Measurements from ENCODE around the gene TMC5.

The TMC5 gene

DNA sequence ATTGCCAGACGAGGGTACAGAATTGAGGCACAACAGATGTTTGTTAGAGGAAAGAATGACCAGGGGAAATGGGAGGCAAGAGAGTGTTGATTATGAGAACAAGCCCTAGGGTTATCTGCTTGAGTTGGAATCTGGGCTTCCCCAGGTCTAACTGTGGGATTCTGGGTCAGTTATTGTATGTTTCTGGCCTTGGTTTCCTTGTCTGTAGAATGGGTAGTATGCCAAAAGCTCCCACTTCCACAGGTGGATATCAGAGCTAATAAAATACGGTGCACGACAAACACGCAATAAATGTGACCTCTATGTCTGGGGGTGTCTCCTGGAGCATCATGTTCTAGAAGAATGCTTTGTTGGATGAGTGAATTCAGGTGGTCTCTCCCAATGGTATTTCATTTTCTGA, 517 bp downstream of the TMC5 start:
- peaks cover 5% of the 10 kb centered on the region for H3K9me3 Mint-ChIP-seq
- H3K27ac Mint-ChIP-seq, result no peak overlapping the region
- no peaks in the 10 kb centered on the region for H3K4me1 Mint-ChIP-seq
- no peaks in the 10 kb centered on the region for H3K36me3 Mint-ChIP-seq
- H3K27me3 Mint-ChIP-seq, result peaks cover 5% of the 10 kb centered on the region
- CTCF ChIA-PET, result no interaction called here
- DNase-seq, result no peak
- no peak overlapping the region for H3K4me3 Mint-ChIP-seq

DNA sequence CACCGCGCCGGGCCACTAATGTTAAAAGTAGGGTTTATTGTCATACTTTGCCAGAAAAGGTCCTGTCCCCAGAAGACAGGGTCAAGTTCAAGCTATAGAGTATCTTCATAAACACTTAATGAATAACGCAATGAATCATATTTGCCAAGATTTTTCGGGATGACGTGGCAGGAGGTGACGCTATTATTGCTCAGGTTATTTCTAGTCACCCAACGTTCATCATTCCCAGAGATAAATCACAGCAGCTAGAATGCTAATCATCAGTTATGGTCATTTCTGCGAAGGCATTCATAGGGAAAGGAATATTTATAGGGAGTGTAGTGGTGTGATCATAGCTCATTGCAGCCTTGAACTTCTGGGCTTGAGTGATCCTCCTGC, 2.0 kb downstream of the TMC5 start:
- H3K27ac Mint-ChIP-seq, result no peak overlapping the region
- no peaks in the 10 kb centered on the region for H3K36me3 Mint-ChIP-seq
- H3K9me3 Mint-ChIP-seq, result peaks cover 5% of the 10 kb centered on the region
- CTCF ChIA-PET, result interaction anchor here (1.5 kb wide), 1 partner anchor 18 kb away, joined by 3 read pairs; no protein-coding TSS in a partner anchor
- peaks cover 4% of the 10 kb centered on the region for H3K27me3 Mint-ChIP-seq
- H3K4me3 Mint-ChIP-seq, result no peak overlapping the region
- no peak for DNase-seq
- no peaks in the 10 kb centered on the region for H3K4me1 Mint-ChIP-seq

DNA sequence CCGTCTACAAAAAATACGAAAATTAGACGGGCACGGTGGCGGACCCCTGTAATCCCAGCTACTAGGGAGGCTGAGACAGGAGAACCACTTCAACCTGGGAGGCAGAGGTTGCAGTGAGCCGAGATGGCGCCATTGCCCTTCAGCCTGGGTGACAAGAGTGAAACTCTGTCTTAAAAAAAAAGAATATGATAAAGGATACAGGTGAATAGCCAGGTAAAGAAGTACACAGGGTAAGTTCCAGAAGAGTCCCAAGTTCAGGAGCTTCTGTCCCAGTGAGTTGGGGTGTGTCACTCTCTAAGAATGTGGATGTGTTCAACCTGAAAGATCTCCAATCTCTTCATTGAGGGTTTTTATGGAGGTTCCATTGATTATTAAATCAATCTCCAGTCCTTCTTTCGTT, 6.8 kb downstream of the TMC5 start:
- CTCF ChIA-PET, result no interaction called here
- DNase-seq, result no peak
- H3K4me1 Mint-ChIP-seq, result no peaks in the 10 kb centered on the region
- peaks cover 5% of the 10 kb centered on the region for H3K9me3 Mint-ChIP-seq
- no peaks in the 10 kb centered on the region for H3K27me3 Mint-ChIP-seq
- H3K4me3 Mint-ChIP-seq, result no peak overlapping the region
- no peak overlapping the region for H3K27ac Mint-ChIP-seq
- H3K36me3 Mint-ChIP-seq, result no peaks in the 10 kb centered on the region

DNA sequence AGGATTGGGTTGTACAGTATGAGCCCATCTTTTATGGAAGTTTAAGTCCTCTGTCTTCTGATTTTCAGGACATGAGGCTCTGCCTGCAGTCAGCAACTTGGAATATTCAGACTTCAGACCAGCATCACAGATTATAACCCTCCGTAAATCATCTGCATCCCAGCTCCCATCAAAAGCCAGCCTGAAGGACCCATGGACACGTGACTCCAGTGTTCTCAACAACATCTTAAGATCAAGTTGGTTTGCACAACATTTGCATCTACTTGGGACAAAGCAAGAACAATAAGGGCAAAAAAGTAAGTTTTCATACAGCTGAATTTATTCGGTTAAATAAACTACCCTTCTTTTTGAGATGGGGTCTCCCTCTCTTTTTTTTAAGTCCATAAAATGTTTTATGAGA, 12.7 kb downstream of the TMC5 start:
- CTCF ChIA-PET, result no interaction called here
- H3K27me3 Mint-ChIP-seq, result no peaks in the 10 kb centered on the region
- H3K4me3 Mint-ChIP-seq, result no peak overlapping the region
- H3K27ac Mint-ChIP-seq, result no peak overlapping the region
- H3K36me3 Mint-ChIP-seq, result no peaks in the 10 kb centered on the region
- no peak for DNase-seq
- no peaks in the 10 kb centered on the region for H3K9me3 Mint-ChIP-seq
- peaks cover 6% of the 10 kb centered on the region for H3K4me1 Mint-ChIP-seq

DNA sequence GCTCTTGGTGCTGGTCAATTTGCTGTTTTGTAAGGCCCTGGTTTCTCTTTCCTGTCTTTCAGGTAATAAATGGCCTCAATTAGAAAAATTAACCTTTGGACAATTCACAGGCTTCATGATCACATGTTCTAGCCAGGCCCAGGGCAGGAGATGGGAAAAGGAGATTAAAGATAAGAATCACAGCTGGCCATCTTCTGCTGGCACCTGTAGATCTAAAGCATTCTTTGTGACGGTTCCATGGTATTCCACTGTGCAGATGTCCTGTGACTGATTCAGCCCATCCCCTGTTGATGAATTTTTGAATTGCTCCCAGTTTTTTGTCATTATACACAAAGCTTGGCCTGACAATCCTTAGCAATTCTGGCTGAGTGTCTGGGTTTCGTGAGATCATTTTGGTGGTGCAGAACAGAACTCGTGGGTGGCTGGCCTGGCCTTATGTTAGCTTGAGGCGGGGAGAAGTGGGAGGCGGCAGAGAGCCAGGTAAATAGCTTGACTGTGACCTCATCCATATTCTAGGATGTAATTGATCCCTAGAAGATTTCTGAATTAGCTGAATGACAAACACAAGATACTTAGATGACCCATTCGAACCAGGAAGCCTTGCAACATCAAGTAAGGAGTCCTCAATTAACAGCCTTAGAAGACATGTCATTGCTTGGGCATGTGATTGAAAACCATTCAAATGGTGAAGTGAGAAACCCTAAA, 14.1 kb downstream of the TMC5 start:
- no peak overlapping the region for H3K4me3 Mint-ChIP-seq
- CTCF ChIA-PET, result interaction anchor here (1.1 kb wide), 1 partner anchor 71 kb away, joined by 5 read pairs; no protein-coding TSS in a partner anchor
- H3K4me1 Mint-ChIP-seq, result peaks cover 6% of the 10 kb centered on the region
- H3K27me3 Mint-ChIP-seq, result no peaks in the 10 kb centered on the region
- no peaks in the 10 kb centered on the region for H3K9me3 Mint-ChIP-seq
- no peak overlapping the region for H3K27ac Mint-ChIP-seq
- DNase-seq, result no peak
- H3K36me3 Mint-ChIP-seq, result no peaks in the 10 kb centered on the region

DNA sequence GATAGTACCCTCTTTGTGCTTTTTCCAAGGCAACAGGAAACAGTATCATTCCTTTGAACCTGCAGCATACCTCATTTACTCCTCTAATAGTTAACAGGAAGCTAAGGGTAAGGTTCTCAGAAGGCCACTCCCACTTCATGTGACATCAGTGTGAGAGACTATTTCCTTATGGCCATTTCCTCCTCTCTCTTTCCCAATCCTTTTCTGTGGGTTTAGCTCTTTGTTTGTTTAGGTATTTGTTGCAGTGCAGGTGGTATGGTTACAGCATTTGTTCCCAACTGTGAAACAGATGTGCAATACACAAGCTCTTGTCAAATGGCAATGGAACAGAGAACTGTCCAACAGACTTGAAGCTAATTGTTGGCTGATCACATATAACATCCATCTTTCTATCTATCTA, 14.7 kb downstream of the TMC5 start:
- H3K4me3 Mint-ChIP-seq, result no peak overlapping the region
- no peak overlapping the region for H3K27ac Mint-ChIP-seq
- no peak for DNase-seq
- no peaks in the 10 kb centered on the region for H3K9me3 Mint-ChIP-seq
- no peaks in the 10 kb centered on the region for H3K36me3 Mint-ChIP-seq
- H3K27me3 Mint-ChIP-seq, result no peaks in the 10 kb centered on the region
- peaks cover 6% of the 10 kb centered on the region for H3K4me1 Mint-ChIP-seq
- CTCF ChIA-PET, result interaction anchor here (1.1 kb wide), 1 partner anchor 70 kb away, joined by 5 read pairs; no protein-coding TSS in a partner anchor

DNA sequence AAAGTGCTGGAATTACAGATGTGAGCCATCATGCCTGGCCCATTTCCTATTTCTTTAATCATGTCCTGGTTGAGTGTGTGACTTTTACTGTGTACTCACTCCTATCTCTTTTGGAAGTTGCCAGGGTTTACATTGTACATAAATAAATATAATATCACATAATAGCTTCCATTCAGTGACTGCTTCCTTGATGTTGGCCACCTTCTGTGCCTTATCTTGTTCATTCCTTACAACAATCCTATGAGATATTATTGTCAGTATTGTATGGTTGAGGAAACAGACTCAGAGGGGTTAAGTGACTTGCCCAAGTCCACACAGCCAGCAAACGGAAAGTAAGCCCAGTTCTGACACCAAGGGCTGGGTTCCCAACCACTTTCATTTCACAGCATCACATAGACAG, 16.9 kb downstream of the TMC5 start:
- Mint-ChIP-seq H3K4me3 (no peak overlapping the region), H3K36me3 (no peaks in the 10 kb centered on the region), H3K9me3 (no peaks in the 10 kb centered on the region), H3K27ac (no peak overlapping the region), H3K4me1 (peaks cover 6% of the 10 kb centered on the region), H3K27me3 (peaks cover 2% of the 10 kb centered on the region)
- no peak for DNase-seq
- CTCF ChIA-PET, result no interaction called here

DNA sequence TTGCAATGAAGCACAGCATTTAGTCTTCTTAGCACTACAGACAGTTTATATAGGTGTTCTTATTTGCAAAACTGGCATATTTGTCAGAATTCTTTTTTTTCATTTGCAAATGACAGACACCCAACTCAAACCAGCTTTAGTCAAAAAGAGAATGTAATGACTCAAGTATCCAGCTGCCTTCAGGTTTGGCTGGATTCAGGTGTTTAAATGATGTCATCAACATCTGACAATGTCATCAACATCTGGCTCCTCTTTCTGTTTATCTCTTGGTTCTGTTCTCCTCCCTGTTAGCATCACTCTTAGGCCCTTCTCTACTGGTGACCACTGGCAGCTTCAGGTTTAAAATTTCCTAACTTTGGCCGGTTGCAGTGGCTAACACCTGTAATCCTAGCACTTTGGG, 18.9 kb downstream of the TMC5 start:
- Mint-ChIP-seq H3K4me1 (peaks cover 6% of the 10 kb centered on the region), H3K27me3 (peaks cover 3% of the 10 kb centered on the region), H3K27ac (no peak overlapping the region), H3K36me3 (no peaks in the 10 kb centered on the region), H3K9me3 (no peaks in the 10 kb centered on the region), H3K4me3 (no peak overlapping the region)
- DNase-seq, result no peak
- CTCF ChIA-PET, result no interaction called here

DNA sequence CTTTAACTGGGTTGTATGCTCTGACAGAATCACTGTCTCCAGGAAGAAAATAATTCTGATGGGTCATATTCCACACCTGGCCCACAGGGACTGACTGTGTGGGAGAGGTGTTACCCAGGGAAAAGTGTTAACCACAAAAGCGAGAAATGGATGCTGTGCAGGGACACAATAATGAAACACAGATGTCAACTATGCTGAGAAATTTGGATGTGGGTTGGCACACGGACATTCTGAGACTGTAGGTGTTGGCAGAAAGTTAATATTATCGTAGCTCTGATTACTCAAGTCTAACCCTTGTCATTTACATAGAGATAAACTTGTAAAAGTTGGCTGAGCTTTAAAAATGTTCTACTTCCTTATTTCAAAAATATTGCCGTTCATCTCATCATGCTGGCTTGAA, 19.6 kb downstream of the TMC5 start:
- Mint-ChIP-seq H3K27ac (no peak overlapping the region), H3K4me1 (peaks cover 4% of the 10 kb centered on the region), H3K9me3 (no peaks in the 10 kb centered on the region), H3K4me3 (no peak overlapping the region), H3K27me3 (peaks cover 3% of the 10 kb centered on the region), H3K36me3 (no peaks in the 10 kb centered on the region)
- no peak for DNase-seq
- CTCF ChIA-PET, result interaction anchor here (0.8 kb wide), 1 partner anchor 17 kb away, joined by 3 read pairs; no protein-coding TSS in a partner anchor

DNA sequence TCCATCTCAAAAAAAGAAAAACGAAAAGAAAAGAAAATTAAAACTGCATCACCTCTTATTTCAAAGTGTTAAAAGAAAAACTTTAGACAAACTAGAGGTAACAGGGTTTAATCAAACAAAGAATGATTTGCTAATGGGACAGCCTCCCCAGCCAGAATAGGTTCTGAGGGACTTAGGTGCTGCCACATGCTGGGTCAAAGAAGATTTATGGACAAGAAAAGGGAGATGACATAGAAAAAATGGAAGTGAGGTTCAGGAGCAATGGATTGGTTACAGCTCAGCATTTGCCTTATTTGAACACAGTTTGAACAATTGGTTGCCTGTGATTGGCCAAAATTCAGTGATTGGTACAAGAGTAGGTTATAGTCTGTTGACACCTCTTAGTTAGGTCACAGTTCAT, 21.1 kb downstream of the TMC5 start:
- CTCF ChIA-PET, result no interaction called here

DNA sequence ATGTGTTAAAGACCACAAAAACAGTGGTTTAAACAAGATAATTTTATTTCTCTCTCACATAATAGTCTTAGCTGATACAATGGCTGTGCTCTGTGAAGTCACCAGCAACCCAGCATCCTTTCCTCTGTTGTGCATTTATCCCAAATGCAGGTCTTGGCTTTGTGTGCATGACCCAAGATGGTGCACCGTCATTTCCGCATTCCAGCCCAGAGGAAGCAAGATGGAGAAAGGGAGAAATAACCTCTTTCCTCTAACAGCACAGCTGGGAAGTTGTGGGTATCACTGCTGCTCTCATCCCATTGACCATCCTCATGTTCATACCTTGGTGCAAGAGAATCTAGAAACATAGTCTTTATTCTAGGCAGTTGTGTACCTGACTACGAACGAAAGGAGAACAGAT, 21.8 kb downstream of the TMC5 start:
- no peak overlapping the region for H3K27ac Mint-ChIP-seq
- no peaks in the 10 kb centered on the region for H3K4me1 Mint-ChIP-seq
- peaks cover 3% of the 10 kb centered on the region for H3K27me3 Mint-ChIP-seq
- no peaks in the 10 kb centered on the region for H3K9me3 Mint-ChIP-seq
- H3K4me3 Mint-ChIP-seq, result no peak overlapping the region
- DNase-seq, result no peak
- CTCF ChIA-PET, result no interaction called here
- H3K36me3 Mint-ChIP-seq, result no peaks in the 10 kb centered on the region

More for the DNA sequence above, 21.1 kb downstream of the TMC5 start:
- Mint-ChIP-seq H3K27me3 (peaks cover 3% of the 10 kb centered on the region), H3K4me3 (no peak overlapping the region), H3K9me3 (no peaks in the 10 kb centered on the region), H3K27ac (no peak overlapping the region), H3K36me3 (no peaks in the 10 kb centered on the region), H3K4me1 (no peaks in the 10 kb centered on the region)
- DNase-seq, result no peak

DNA sequence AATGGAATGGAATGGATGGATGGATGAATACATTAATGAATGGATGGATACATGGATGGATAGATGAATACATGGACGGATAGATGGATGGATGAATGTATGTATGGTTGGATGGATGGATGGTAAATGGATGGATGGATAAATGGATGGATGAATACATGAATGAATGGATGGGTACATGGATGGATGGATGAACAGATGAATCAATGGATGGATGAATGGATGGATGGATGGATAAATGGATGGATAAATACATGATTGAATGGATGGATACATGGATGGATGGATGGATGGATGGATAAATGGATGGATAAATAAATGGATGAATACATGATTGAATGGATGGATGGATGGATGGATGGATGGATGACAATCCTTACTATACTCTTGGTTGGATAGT, 26.0 kb downstream of the TMC5 start:
- Mint-ChIP-seq H3K4me1 (no peaks in the 10 kb centered on the region), H3K4me3 (no peak overlapping the region), H3K36me3 (no peaks in the 10 kb centered on the region), H3K9me3 (no peaks in the 10 kb centered on the region), H3K27me3 (peaks cover 7% of the 10 kb centered on the region), H3K27ac (no peak overlapping the region)
- CTCF ChIA-PET, result no interaction called here
- DNase-seq, result no peak

DNA sequence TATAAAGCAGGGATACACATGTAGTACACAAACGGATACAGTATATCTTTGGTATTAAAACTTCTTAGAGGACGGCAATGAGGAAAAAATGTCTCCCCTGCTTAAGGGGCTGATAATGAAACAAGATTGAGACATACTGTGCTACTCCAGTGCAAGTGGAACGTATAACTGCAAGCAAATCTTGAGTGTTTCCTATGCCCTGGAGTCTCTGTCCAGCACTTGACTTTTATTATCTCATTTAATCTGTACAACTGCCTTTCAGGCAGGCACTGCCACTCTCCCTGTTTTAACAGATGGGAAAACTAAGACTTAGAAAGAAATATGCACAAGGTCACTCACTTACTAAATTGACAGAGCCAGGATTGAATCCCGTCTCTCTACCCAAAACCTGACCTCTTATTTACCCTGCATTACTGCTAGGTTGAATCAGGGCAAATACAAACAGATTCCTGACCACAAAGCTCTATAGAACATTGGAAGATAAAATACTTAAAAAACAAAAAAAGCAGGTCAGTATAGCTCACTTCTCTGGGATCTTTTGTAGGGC, 28.7 kb downstream of the TMC5 start:
- DNase-seq, result no peak
- no peaks in the 10 kb centered on the region for H3K36me3 Mint-ChIP-seq
- H3K9me3 Mint-ChIP-seq, result no peaks in the 10 kb centered on the region
- CTCF ChIA-PET, result no interaction called here
- no peak overlapping the region for H3K27ac Mint-ChIP-seq
- H3K4me3 Mint-ChIP-seq, result no peak overlapping the region
- no peaks in the 10 kb centered on the region for H3K4me1 Mint-ChIP-seq
- H3K27me3 Mint-ChIP-seq, result peaks cover 4% of the 10 kb centered on the region

DNA sequence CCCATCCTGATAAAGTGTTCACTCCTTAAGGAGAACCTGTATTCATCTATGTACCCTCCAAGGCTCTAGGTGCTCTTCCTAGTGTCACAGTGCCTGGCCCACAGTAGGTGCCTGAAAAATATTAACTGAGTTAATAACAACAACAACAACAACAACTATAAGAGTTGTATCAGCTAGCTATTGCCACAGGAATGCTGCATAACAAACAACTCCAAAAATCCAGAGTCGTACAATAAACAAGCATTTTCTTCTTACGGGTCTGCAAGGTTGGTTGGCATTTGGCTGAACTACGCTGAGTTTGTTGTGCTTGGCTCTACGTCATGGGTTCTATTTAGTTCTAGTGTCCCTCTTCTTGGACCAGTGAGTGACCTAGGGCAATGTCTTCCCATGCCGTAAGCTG, 29.2 kb downstream of the TMC5 start:
- H3K4me1 Mint-ChIP-seq, result no peaks in the 10 kb centered on the region
- H3K9me3 Mint-ChIP-seq, result no peaks in the 10 kb centered on the region
- DNase-seq, result no peak
- H3K36me3 Mint-ChIP-seq, result no peaks in the 10 kb centered on the region
- peaks cover 4% of the 10 kb centered on the region for H3K27me3 Mint-ChIP-seq
- no peak overlapping the region for H3K4me3 Mint-ChIP-seq
- CTCF ChIA-PET, result no interaction called here
- no peak overlapping the region for H3K27ac Mint-ChIP-seq

DNA sequence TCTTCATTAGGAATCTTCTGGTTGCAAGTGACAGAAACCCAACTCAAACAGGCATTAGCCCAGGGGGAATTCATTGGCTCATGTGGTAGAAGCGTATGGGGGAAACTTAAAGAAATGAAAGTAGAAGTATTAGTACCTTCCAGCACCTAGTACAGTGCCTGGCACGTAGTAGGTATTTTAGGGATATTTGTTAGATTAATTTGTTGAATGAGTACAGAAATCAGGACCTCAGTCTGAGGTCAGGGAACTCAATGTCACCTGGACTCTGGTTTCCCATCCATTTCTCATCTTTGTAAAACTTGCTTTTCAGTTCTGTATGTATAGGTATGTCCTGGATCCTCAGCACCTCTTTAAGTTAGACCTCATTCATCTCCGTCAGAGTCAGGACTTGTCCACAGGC, 32.5 kb downstream of the TMC5 start:
- H3K27ac Mint-ChIP-seq, result no peak overlapping the region

More for the DNA sequence above, 32.5 kb downstream of the TMC5 start:
- Mint-ChIP-seq H3K9me3 (no peaks in the 10 kb centered on the region), H3K4me1 (no peaks in the 10 kb centered on the region), H3K27me3 (peaks cover 4% of the 10 kb centered on the region), H3K4me3 (no peak overlapping the region), H3K36me3 (no peaks in the 10 kb centered on the region)
- CTCF ChIA-PET, result no interaction called here
- DNase-seq, result no peak
